Measurements from ENCODE around the gene ATP8B4.
"Not testable (repeated sequence)": the region's sequence is repeated elsewhere in the genome, so short reads cannot be mapped to it uniquely, and the experiment has no call there.

The ATP8B4 gene

DNA sequence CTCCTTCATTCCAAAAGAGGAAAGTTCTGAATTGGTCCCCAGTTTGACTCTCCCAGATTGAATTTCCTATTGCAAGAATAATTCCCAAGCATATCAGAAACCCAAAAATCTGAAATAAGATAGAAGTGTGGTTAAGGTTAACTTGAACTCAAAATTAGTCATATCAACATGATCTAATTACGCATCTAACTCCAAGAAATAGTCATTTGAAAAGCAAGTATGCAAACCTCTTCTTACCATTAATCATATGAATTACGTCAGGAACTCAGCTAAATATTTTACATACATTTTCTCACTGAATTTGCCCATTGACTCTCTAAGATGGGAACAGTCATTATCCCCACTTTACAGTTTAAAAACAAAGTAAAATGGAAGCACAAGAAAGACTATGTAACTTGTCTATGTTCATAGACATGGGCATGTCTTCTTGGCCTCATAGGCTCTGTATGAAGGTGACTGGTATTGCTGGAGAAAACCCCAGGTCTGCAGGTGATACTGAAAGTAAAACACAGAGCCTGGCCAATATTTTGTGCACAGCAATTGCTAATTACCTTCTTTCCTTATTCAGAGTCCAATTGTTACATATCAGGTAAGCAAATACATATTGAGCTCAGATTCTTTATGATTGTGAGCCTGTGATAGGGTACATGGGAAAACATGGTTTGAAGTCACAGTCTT is 139.2 kb downstream of the ATP8B4 start:
- Histone ChIP-seq H3K27me3 (ENCODE audit: control insufficient read depth in 2 of 2, insufficient read depth in 2 of 2, low read length in 2 of 2) (no peaks in the 10 kb centered on the region), H3K36me3 (ENCODE audit: control insufficient read depth in 2 of 2, insufficient read depth in 2 of 2, low read length in 2 of 2) (no peaks in the 10 kb centered on the region), H3K4me1 (ENCODE audit: control insufficient read depth in 2 of 2, insufficient read depth in 2 of 2, low read length in 2 of 2) (no peaks in the 10 kb centered on the region), H3K9me3 (ENCODE audit: control insufficient read depth in 2 of 2, low read length in 2 of 2) (no peaks in the 10 kb centered on the region), H3K9ac (ENCODE audit: low read depth in 1 of 2, low read length in 2 of 2) (no peak overlapping the region), H3K27ac (ENCODE audit: low read depth in 2 of 2, low read length in 2 of 2) (no peak overlapping the region), H3K4me3 (ENCODE audit: low read length in 2 of 2) (no peak overlapping the region)

DNA sequence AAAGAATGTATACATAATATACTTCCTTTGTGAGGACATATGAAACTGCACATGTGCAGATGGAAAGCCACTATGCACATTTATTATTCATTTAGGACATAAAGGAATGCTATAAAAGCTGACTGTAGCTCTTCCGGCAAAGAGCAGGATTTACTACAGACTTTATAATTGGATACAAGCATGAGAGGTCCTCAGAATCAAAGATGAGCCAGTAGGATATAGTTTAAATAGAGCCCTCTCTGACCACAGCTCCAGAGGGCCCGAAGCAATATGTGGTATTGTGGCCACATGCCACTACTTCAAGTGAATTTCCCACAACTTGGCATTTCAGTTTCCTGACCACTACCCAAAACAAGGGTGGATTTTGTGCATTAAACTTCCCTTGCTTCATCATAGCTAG is 140.9 kb downstream of the ATP8B4 start:
- H3K9me3 ChIP-seq (ENCODE audit: control insufficient read depth in 2 of 2, low read length in 2 of 2): no peaks in the 10 kb centered on the region
- no peak overlapping the region for H3K9ac ChIP-seq (ENCODE audit: low read depth in 1 of 2, low read length in 2 of 2)
- H3K36me3 ChIP-seq (ENCODE audit: control insufficient read depth in 2 of 2, insufficient read depth in 2 of 2, low read length in 2 of 2): no peaks in the 10 kb centered on the region
- no peaks in the 10 kb centered on the region for H3K27me3 ChIP-seq (ENCODE audit: control insufficient read depth in 2 of 2, insufficient read depth in 2 of 2, low read length in 2 of 2)
- no peak overlapping the region for H3K27ac ChIP-seq (ENCODE audit: low read depth in 2 of 2, low read length in 2 of 2)
- H3K4me1 ChIP-seq (ENCODE audit: control insufficient read depth in 2 of 2, insufficient read depth in 2 of 2, low read length in 2 of 2): no peaks in the 10 kb centered on the region
- no peak overlapping the region for H3K4me3 ChIP-seq (ENCODE audit: low read length in 2 of 2)

DNA sequence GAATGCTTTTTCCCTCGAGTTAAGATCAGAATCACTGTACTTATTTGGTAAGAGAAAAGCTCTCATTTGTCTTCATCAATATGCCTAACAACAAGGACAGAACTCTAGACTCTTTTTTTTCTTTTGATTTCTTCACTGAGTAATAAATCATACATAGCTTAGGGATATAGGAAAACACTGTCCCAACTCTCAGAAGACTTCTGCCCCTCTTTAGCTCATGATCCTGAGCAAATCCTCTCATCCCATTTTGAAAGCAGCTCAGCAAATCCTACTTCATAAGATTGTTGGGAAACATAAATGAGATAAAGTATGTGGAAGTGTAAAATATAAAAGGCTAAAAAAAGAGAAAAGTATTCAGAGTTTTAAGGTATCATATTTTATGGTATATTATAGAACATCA is 141.7 kb downstream of the ATP8B4 start:
- Histone ChIP-seq H3K27ac (ENCODE audit: low read depth in 2 of 2, low read length in 2 of 2) (no peak overlapping the region), H3K4me3 (ENCODE audit: low read length in 2 of 2) (no peak overlapping the region), H3K4me1 (ENCODE audit: control insufficient read depth in 2 of 2, insufficient read depth in 2 of 2, low read length in 2 of 2) (no peaks in the 10 kb centered on the region), H3K9ac (ENCODE audit: low read depth in 1 of 2, low read length in 2 of 2) (no peak overlapping the region), H3K27me3 (ENCODE audit: control insufficient read depth in 2 of 2, insufficient read depth in 2 of 2, low read length in 2 of 2) (no peaks in the 10 kb centered on the region), H3K9me3 (ENCODE audit: control insufficient read depth in 2 of 2, low read length in 2 of 2) (no peaks in the 10 kb centered on the region), H3K36me3 (ENCODE audit: control insufficient read depth in 2 of 2, insufficient read depth in 2 of 2, low read length in 2 of 2) (no peaks in the 10 kb centered on the region)

DNA sequence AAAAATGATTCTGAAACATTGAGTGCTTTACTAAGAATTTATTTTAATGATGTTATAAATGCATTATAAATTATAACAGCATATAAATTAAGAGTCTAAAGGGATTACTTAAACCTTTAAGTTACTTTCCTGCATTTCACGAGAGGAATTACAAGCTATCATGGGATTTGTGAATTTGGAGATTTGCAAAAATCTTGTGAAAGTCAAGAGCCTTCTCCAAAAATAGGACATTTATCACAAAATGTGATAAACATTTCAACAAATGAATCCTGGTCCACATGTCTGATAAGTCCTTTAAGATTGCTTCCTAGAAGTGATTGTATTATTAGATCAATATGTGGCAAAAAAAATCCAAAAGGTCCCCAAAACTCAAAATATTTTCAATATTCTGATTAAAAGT is 154.5 kb downstream of the ATP8B4 start:
- Histone ChIP-seq H3K4me1 (ENCODE audit: control insufficient read depth in 2 of 2, insufficient read depth in 2 of 2, low read length in 2 of 2) (no peaks in the 10 kb centered on the region), H3K36me3 (ENCODE audit: control insufficient read depth in 2 of 2, insufficient read depth in 2 of 2, low read length in 2 of 2) (no peaks in the 10 kb centered on the region), H3K27ac (ENCODE audit: low read depth in 2 of 2, low read length in 2 of 2) (no peak overlapping the region), H3K27me3 (ENCODE audit: control insufficient read depth in 2 of 2, insufficient read depth in 2 of 2, low read length in 2 of 2) (no peaks in the 10 kb centered on the region), H3K4me3 (ENCODE audit: low read length in 2 of 2) (no peak overlapping the region), H3K9ac (ENCODE audit: low read depth in 1 of 2, low read length in 2 of 2) (no peak overlapping the region), H3K9me3 (ENCODE audit: control insufficient read depth in 2 of 2, low read length in 2 of 2) (no peaks in the 10 kb centered on the region)

DNA sequence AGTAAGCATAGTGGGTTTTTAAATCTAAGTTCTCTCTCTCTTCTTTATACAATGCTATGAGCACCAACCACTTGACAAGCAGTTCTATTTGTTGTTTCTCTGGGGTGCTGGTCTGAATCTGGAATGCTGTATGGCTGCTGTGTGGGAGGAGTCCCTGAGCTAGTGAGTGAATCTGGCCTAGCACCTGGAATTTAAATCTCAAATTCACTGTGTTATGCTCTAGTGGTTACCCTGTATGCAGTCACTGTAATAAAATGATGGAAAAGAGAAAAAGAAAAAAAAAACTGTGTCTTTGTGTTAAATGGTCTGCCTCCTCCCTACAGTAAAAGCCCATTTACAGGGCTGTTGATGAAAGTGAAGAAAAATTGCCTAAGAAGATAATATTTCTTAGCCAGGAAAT is 155.0 kb downstream of the ATP8B4 start:
- Histone ChIP-seq H3K9me3 (ENCODE audit: control insufficient read depth in 2 of 2, low read length in 2 of 2) (no peaks in the 10 kb centered on the region), H3K4me3 (ENCODE audit: low read length in 2 of 2) (no peak overlapping the region), H3K9ac (ENCODE audit: low read depth in 1 of 2, low read length in 2 of 2) (no peak overlapping the region), H3K4me1 (ENCODE audit: control insufficient read depth in 2 of 2, insufficient read depth in 2 of 2, low read length in 2 of 2) (no peaks in the 10 kb centered on the region), H3K27me3 (ENCODE audit: control insufficient read depth in 2 of 2, insufficient read depth in 2 of 2, low read length in 2 of 2) (no peaks in the 10 kb centered on the region), H3K36me3 (ENCODE audit: control insufficient read depth in 2 of 2, insufficient read depth in 2 of 2, low read length in 2 of 2) (no peaks in the 10 kb centered on the region), H3K27ac (ENCODE audit: low read depth in 2 of 2, low read length in 2 of 2) (no peak overlapping the region)

DNA sequence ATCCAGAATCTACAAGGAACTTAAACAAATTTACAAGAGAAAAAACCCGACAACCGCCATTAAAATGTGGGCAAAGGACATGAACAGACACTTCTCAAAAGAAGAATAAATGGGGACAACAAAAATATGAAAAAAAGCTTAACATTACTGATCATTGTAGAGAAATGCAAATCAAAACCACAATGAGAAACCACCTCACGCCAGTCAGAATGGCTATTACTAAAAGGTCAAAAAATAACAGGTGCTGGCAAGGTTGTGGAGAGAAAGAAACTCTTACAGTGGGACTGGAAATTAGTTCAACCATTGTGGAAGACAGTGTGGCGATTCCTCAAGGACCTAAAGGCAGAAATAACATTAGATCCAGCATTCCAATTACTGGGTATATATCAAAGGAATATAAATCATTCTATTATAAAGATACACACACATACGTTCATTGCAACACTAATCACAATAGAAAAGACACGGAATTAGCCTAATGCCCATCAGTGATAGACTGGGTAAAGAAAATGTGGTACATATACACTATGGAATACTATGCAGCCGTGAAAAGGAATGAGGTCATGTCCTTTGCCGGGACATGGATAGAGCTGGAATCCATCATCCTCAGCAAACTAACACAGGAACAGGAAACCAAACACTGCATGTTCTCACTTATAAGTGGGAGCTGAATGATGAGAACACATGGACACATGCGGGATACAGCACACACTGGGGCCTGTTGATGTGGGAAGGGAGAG is 155.8 kb downstream of the ATP8B4 start:
- not testable (repeated sequence) for H3K9ac ChIP-seq (ENCODE audit: low read depth in 1 of 2, low read length in 2 of 2); H3K4me1 ChIP-seq (ENCODE audit: control insufficient read depth in 2 of 2, insufficient read depth in 2 of 2, low read length in 2 of 2); H3K4me3 ChIP-seq (ENCODE audit: low read length in 2 of 2); H3K36me3 ChIP-seq (ENCODE audit: control insufficient read depth in 2 of 2, insufficient read depth in 2 of 2, low read length in 2 of 2); H3K9me3 ChIP-seq (ENCODE audit: control insufficient read depth in 2 of 2, low read length in 2 of 2); H3K27me3 ChIP-seq (ENCODE audit: control insufficient read depth in 2 of 2, insufficient read depth in 2 of 2, low read length in 2 of 2); H3K27ac ChIP-seq (ENCODE audit: low read depth in 2 of 2, low read length in 2 of 2)

DNA sequence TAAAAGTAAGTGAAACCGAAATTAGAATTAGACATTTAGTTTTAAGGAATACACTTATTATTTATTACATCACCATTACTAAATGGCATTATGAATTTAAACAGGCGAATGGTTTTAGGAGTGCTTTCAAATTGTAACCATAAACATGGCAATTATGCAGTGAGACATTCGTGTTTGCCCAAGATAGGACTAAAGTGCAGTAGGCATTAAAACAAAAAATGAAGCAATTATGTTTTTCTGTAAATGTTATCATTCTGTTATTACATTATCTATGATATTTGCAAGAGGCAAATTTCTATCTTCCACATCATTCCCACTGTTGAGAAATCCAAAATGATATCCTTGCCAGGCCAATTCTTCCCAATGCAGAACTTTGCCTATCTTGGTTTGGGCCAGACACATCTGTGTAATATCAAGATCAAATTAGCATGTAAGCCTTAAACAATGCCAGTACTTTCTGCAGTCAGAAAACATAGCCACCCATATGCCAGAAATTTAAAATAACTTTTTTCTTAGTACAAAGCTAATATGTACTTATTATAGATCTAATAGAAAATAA is 156.9 kb downstream of the ATP8B4 start:
- Histone ChIP-seq H3K36me3 (ENCODE audit: control insufficient read depth in 2 of 2, insufficient read depth in 2 of 2, low read length in 2 of 2) (no peaks in the 10 kb centered on the region), H3K27ac (ENCODE audit: low read depth in 2 of 2, low read length in 2 of 2) (no peak overlapping the region), H3K9me3 (ENCODE audit: control insufficient read depth in 2 of 2, low read length in 2 of 2) (no peaks in the 10 kb centered on the region), H3K27me3 (ENCODE audit: control insufficient read depth in 2 of 2, insufficient read depth in 2 of 2, low read length in 2 of 2) (no peaks in the 10 kb centered on the region), H3K4me1 (ENCODE audit: control insufficient read depth in 2 of 2, insufficient read depth in 2 of 2, low read length in 2 of 2) (no peaks in the 10 kb centered on the region), H3K9ac (ENCODE audit: low read depth in 1 of 2, low read length in 2 of 2) (no peak overlapping the region), H3K4me3 (ENCODE audit: low read length in 2 of 2) (no peak overlapping the region)

DNA sequence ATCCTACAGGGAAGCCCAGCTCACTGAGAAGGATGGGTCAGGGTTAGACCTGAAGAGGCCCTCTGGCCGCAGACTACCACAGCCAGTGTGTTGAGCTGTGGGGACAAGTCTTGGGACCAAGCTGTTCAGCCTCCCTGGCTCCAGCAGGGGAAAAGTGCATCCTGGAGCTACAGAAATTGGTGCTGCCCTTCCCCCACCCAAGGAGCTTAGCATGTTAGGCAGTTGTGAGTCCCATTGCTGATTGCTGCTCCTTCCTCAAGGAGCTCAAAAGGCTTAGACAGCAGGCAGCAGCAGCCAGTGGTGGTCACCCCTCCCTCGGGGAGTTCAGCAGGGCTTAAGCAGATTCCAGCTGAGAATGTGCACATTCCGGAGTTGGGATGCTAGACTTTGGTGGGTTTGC is 165.6 kb downstream of the ATP8B4 start:
- Histone ChIP-seq H3K36me3 (ENCODE audit: control insufficient read depth in 2 of 2, insufficient read depth in 2 of 2, low read length in 2 of 2) (peaks cover 0 to 2% of the 10 kb centered on the region in 2 donors), H3K9ac (ENCODE audit: low read depth in 1 of 2, low read length in 2 of 2) (no peak overlapping the region), H3K4me1 (ENCODE audit: control insufficient read depth in 2 of 2, insufficient read depth in 2 of 2, low read length in 2 of 2) (no peaks in the 10 kb centered on the region), H3K4me3 (ENCODE audit: low read length in 2 of 2) (no peak overlapping the region), H3K9me3 (ENCODE audit: control insufficient read depth in 2 of 2, low read length in 2 of 2) (no peaks in the 10 kb centered on the region), H3K27ac (ENCODE audit: low read depth in 2 of 2, low read length in 2 of 2) (no peak overlapping the region), H3K27me3 (ENCODE audit: control insufficient read depth in 2 of 2, insufficient read depth in 2 of 2, low read length in 2 of 2) (no peaks in the 10 kb centered on the region)

DNA sequence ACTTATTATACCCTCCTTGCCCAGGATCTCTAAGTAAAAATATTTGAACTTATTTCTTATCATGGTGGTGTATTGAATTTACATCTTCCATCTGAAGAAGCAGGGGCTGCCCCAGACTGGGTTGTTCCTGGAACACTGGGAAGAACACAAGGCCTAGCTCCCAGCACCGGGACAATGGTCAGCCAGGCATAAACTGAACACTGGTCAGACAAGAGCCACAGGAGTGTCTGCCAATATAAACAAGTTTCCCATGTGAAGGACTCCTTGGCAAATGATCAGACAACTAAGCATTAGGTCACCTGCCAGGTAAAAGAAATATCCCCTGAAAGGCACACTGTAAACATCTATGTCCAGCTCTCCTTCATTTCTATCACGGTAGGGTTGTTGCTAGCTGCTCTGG is 172.4 kb downstream of the ATP8B4 start:
- no peak overlapping the region for H3K9ac ChIP-seq (ENCODE audit: low read depth in 1 of 2, low read length in 2 of 2)
- no peaks in the 10 kb centered on the region for H3K27me3 ChIP-seq (ENCODE audit: control insufficient read depth in 2 of 2, insufficient read depth in 2 of 2, low read length in 2 of 2)
- H3K4me1 ChIP-seq (ENCODE audit: control insufficient read depth in 2 of 2, insufficient read depth in 2 of 2, low read length in 2 of 2): no peaks in the 10 kb centered on the region
- no peaks in the 10 kb centered on the region for H3K9me3 ChIP-seq (ENCODE audit: control insufficient read depth in 2 of 2, low read length in 2 of 2)
- no peaks in the 10 kb centered on the region for H3K36me3 ChIP-seq (ENCODE audit: control insufficient read depth in 2 of 2, insufficient read depth in 2 of 2, low read length in 2 of 2)
- no peak overlapping the region for H3K4me3 ChIP-seq (ENCODE audit: low read length in 2 of 2)
- H3K27ac ChIP-seq (ENCODE audit: low read depth in 2 of 2, low read length in 2 of 2): no peak overlapping the region

DNA sequence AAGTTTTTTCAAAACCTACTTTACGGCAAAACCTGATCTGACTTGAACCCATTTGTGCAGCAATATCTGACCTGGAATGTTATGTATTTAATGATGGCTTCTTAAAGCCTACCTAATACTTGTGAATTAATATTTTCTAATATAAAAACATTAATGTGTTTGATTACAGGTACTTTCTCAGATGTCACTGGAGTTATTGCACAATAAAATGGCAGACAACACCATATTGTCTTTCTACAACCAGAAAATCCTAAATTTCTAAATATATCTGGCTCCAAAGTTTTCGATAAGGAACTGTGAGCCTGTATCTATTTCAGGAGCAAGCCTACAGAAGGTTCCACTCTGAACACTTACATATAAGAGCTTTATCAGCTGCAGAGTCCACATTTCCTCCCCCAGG is 184.5 kb downstream of the ATP8B4 start:
- H3K9me3 ChIP-seq (ENCODE audit: control insufficient read depth in 2 of 2, low read length in 2 of 2): no peaks in the 10 kb centered on the region
- no peaks in the 10 kb centered on the region for H3K27me3 ChIP-seq (ENCODE audit: control insufficient read depth in 2 of 2, insufficient read depth in 2 of 2, low read length in 2 of 2)
- H3K36me3 ChIP-seq (ENCODE audit: control insufficient read depth in 2 of 2, insufficient read depth in 2 of 2, low read length in 2 of 2): no peaks in the 10 kb centered on the region
- no peaks in the 10 kb centered on the region for H3K4me1 ChIP-seq (ENCODE audit: control insufficient read depth in 2 of 2, insufficient read depth in 2 of 2, low read length in 2 of 2)
- H3K4me3 ChIP-seq (ENCODE audit: low read length in 2 of 2): no peak overlapping the region
- H3K27ac ChIP-seq (ENCODE audit: low read depth in 2 of 2, low read length in 2 of 2): no peak overlapping the region
- H3K9ac ChIP-seq (ENCODE audit: low read depth in 1 of 2, low read length in 2 of 2): no peak overlapping the region
